GM19328 (cell line): ENCODE data around the gene RAPGEF5.

Source experiments
- ATAC-seq: cut with Tn5 transposase; IDR thresholded peaks from one replicate; pipeline ENCODE4 v1.9.1; 2021; ENCODE audit warnings: mild to moderate bottlenecking, moderate library complexity; ENCODE audit not compliant: unreplicated experiment

The RAPGEF5 gene

GRCh38 chr7:22129819-22130580, 227.0 kb downstream of the RAPGEF5 start:
- no peak for ATAC-seq

GRCh38 chr7:22129166-22129565, 227.8 kb downstream of the RAPGEF5 start:
- no peak for ATAC-seq

GRCh38 chr7:22128528-22128920, 228.4 kb downstream of the RAPGEF5 start:
- no peak for ATAC-seq

- ATAC-seq: no peak
These were observed 229.0 kb downstream of the RAPGEF5 start for GRCh38 chr7:22127835-22128527.

- ATAC-seq: no peak
These were observed 231.5 kb downstream of the RAPGEF5 start for GRCh38 chr7:22125436-22125835.

DNA sequence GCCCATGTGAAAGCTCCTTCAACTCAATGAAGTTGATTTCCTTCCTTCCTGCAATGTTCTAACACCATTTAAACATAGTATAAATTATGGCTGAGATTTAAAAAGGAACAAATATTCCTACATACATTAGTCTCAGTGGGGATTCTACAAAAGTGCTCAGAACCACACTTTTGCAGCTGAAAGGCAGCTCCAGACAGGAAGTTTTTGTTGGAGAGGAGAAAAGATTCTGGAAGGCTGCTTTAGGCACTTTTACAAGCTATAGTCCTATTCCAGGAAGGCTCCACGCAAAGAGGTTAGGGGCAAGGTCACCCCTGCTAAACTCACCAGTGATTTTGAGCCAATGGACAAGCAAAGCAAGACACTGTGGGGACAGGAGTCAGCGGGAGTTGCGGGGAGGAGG, 232.0 kb downstream of the RAPGEF5 start:
- no peak for ATAC-seq

- ATAC-seq: no peak
These were observed 233.8 kb downstream of the RAPGEF5 start for GRCh38 chr7:22123139-22123538.

DNA sequence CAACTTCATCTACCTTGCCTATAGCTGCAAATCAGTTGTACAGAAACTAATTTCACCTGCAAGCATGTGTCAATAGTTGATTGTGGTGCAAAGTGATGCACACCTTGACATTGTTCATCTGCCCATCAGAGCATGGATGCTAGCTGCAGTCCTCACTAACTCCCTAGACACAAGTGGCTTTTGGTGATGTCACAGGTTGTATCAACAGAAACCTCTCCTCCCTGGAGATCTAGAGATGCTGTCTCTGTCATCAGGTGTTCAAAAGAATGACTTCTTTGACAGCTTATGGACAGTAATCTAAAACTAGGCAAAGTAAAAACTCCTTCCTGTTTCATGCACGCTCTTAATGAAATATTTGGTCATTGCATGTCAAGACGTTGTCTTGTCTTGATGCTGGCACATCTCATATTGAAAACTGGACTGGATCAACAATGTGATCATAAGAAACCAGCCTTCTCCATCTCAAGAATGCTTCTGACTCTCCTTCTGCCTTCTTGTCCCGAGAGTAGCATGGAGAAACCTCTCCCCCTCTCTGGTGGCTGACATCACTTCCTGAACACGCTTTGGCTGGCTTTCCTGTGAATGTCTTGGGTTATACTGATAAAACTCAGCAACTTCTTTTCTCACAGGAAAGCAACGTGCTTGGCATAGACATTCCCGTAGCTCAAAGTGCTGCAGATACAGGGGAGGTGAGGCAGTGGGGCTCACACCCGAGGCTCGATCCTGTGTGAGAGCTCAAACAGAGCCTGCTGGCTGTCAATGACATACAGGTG, 235.1 kb downstream of the RAPGEF5 start:
- no peak for ATAC-seq

DNA sequence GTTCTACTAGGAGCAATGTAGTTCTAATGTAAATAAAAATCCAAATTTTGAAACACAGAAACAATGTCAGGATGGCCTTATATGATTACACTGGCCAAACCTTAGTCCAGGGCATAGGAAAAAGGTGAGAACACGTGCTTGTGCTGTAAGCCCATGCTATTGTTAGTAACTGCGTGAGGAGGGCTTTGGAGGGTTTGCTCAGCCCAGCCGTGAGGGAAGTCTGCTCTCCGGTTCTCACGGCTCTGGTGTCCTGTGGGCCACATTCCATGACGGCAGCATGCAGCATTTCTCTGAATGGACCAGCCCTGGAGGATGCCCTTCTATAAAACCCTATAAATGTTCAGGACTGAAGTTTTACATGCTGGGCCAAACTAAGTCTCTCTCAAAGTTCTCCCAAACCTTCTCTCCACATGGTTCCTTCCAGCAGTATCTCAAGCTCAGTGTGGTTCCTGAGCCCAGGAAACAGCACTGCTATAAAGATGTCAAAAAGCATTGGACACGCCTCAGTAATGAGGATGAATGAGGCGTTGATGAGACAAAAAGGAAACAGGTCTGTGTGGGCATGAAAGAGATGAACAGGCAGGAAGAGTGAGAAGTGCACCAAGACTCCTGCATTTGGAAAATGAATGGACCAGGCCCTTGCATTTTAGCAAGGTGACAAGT, 236.4 kb downstream of the RAPGEF5 start:
- no peak for ATAC-seq

DNA sequence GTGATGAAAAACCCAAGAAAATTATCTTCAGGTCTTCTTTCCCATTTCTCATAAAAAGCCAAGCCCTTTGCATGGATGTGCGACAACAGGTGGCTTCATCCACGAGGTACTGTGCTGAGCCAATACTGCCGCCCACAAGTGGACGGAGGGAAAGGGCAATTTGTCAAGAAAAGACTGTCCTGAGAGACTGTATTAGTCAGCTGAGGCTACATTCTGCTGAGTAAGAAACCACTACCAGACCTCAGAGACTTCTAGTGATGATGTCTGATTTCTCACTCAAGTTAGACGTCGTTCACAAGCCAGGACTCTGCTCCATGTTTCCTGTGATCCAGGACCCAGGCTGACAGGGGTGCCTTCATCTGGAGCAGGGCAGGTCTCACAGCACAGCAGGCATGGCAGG, 239.7 kb downstream of the RAPGEF5 start:
- ATAC-seq: no peak

DNA sequence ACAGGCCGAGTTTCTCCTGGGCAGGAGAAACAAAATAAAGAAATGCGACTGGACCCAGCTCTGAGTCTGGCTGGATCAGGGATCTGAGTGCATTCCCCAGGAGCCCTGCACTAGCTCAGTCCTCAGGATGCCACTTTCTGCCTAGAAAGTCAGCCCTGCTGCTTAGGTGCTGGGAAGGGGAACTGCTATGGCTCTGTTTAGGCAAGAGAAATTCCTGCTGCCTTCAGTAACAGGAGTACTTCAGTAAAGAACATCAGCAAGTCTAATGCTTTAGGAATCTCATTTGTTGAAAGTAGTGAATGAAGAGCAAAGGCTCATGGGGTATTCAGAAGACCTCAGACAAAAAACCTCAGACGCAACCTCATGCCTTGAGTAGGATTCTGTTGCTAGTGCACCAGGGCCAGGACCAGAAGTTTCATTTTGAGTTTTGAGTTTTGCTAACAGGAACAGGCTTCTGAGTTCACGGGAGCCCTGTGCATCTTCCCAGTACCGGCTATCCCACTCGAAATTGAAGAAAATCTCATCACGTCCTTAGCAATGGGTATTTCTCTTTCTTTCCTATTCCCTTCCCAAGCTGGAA, 240.4 kb downstream of the RAPGEF5 start:
- ATAC-seq: no peak

GRCh38 chr7:22115689-22116088, 241.3 kb downstream of the RAPGEF5 start:
- no peak for ATAC-seq

- no peak for ATAC-seq
These were observed 242.4 kb downstream of the RAPGEF5 start for GRCh38 chr7:22114440-22114981.

DNA sequence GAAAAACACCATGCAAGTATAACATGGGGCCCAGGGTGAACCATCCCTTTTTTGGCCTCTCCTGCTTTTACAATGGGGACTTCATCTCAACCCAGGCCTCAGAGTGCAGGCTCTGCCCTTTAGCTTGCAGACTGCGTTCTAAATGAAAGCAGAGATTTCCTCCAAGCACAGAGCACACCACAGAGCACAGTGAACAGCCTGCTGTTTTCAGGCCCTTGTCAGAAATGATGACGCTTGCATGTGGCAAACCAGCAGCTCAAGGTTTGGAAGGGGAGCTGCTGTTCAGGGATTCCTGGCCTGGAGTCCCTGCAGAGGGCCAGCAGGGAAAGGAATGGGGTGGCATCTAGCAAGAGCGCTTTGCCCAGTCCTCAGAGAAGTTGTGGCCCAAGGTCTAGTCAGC, 243.9 kb downstream of the RAPGEF5 start:
- no peak for ATAC-seq

DNA sequence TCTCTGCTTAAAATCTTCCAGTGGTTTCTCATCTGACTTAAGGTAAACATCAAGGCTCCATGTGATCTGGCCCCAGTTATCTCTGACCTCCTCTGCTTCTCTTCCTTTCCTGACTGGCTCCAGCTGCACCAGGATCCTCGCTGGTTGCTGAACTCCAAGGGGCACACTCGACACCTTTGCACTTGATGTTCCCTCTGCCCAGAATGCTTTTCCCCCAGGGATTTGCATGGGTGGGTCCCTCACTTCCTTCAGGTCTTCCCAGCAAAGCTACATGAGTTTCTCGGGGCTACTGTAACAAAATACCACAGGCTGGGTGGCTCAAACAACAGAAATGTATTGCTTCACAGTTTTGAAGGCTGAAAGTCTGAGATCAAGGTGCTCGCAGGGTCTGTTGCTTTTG, 245.3 kb downstream of the RAPGEF5 start:
- no peak for ATAC-seq

DNA sequence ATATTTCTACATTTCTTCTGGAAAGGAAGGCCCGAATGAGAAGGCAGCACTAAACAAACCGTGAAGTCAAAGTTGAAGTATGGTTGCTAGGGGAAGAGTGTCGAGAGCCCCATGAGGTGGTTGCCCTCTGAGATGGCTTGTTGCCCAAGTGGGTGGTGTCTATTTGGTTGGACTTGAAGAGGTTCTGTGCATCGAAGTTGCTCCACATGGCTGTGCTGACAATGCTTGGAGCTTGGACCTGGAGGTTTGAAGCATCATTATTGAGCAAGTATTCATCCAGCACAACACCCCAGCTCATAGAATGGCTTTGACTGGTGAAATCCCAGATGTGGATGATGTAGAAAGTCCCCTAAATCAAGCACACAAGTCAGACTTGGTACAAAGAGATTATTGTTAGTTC, 246.1 kb downstream of the RAPGEF5 start:
- no peak for ATAC-seq

DNA sequence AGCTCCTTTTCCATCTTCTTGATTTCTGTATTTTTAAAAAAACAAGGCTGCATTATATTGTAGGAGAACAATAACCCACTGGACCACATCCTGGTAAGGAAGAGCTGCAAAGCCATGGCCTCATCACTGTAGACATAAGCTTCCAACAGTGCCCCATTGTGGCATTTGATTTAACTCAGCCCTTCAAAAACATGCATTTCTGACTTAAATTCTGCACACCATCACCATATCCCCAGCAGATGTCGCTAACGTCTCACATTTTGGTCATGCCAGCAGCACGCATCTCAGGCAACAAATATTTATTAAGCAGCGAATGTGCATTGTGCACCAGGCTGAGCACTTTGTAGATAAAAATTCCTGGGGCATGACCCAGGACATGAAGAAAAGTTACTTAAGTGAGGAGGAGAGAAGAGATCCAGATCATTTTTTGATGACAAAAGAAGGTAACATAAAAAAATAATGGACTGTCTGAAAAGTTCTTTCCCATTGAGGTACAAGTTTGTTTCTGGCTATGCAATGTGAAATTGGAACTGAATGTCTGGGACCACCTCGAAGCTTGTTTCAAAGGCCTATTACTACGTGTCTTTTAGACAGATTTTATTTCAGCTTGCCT, 246.6 kb downstream of the RAPGEF5 start:
- ATAC-seq: peak; percentile 62

DNA sequence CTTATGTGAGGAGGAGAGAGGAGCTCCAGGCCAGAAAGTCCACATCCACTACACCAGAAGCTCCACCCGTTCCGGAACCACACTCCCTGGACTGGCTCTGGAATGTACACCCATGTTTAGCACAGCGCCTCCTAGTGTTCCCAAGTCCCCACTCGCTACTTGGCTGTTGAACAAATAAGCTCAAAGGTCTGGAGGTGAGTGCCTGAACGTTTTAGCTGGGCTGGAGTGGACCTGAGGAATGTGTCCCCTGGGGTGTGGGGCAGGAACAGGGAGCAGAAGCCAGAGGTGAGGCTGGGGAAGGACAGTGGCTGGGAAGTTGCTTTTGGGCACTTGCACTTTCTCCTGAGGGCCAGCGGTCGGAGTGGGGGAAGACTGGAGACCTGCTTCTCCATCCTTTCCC, 247.2 kb downstream of the RAPGEF5 start:
- ATAC-seq: no peak

DNA sequence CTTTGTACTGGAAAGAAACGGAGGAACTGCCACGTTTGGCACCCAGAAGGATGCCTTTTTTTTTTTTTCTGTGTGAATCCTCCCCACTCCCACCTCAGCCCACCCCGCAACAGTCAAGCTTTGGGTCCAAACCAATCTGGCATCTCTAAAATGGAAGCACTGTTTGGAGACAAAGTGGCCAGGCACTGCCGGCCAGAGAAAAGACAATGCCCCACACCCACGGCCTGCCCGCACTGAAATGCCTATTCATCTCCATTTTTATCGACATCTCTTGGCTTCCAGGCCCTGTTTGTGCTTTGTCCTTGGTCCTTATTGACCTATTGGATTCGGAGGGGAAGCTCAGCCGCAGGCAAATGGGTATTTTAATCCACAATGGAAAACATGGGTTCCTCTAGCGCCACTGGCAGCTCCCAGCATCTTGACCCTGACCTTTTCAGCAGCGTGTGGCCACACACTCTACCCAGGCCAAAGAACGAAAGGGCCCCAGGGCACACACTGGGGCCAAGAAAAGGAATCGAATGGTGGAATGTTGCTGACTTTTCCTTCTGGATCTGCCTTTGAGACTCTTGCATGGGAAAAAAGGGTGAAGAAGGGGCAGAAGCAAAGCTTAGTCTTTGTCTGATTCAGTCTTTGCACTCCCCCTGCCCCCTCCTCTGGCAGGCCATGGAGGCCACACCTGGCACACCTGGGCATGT, 248.7 kb downstream of the RAPGEF5 start:
- no peak for ATAC-seq

DNA sequence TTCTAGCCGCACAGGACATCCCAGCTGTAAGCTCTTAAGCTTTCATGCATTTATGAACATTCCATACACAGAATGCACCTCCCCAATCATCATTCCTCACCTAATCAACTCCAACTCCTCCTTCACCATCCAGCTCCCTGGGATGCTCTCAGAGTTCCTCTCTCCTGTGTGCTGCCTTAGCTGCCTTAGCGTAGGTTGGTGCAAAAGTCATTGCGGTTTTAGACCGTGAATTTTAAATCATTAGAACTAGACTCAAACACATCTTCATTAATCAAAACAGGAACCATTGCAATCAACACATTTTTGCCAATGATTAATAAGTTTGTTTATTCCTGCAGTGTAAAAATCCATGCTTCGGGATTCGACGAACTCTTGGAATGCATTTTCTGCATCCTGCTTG, 251.4 kb downstream of the RAPGEF5 start:
- no peak for ATAC-seq
